ENCODE results near the gene IGSF23. TPM values are rescaled to one million over a fixed set of nuclear protein-coding genes. Genes with fewer than 3 reads are reported as not detected.
"Not testable (repeated sequence)": the region's sequence is repeated elsewhere in the genome, so short reads cannot be mapped to it uniquely, and the experiment has no call there.

The IGSF23 gene
- total RNA-seq, 2 experiments from 2014 or later = not detected

GRCh38 chr19:44608391-44608821 lies 5.0 kb upstream of the IGSF23 start:
- POLR2A ChIA-PET = no interaction called here

GRCh38 chr19:44609219-44609618 lies 4.1 kb upstream of the IGSF23 start:
- POLR2A ChIA-PET = no interaction called here
- CTCF ChIA-PET = no interaction called here

More at GRCh38 chr19:44608391-44608821, 5.0 kb upstream of the IGSF23 start:
- CTCF ChIA-PET = no interaction called here

- POLR2A ChIA-PET = not testable (repeated sequence)
- CTCF ChIA-PET = interaction anchor here (0.6 kb wide), 1 partner anchor 45 kb away, joined by 3 read pairs; no protein-coding TSS in a partner anchor
Measured at GRCh38 chr19:44610497-44610896, 2.9 kb upstream of the IGSF23 start.

- ChIA-PET POLR2A (no interaction called here), CTCF (interaction anchor here (1.2 kb wide), 1 partner anchor 45 kb away, joined by 3 read pairs; no protein-coding TSS in a partner anchor)
Measured at GRCh38 chr19:44611812-44612295, 1.5 kb upstream of the IGSF23 start.

GRCh38 chr19:44614313-44614712 lies 950 bp downstream of the IGSF23 start:
- CTCF ChIA-PET = no interaction called here
- POLR2A ChIA-PET = no interaction called here

- ChIA-PET CTCF (interaction anchor here (0.8 kb wide), 1 partner anchor 14 kb away, joined by 3 read pairs; no protein-coding TSS in a partner anchor), POLR2A (no interaction called here)
Measured at GRCh38 chr19:44615863-44616247, 2.5 kb downstream of the IGSF23 start.

GRCh38 chr19:44617110-44617880 lies 3.9 kb downstream of the IGSF23 start:
- ChIA-PET CTCF (no interaction called here), POLR2A (no interaction called here)

- ChIA-PET CTCF (no interaction called here), POLR2A (no interaction called here)
Measured at GRCh38 chr19:44618640-44619357, 5.4 kb downstream of the IGSF23 start.

- ChIA-PET CTCF (no interaction called here), POLR2A (no interaction called here)
Measured at GRCh38 chr19:44620667-44621066, 7.3 kb downstream of the IGSF23 start.

- ChIA-PET CTCF (no interaction called here), POLR2A (no interaction called here)
Measured at GRCh38 chr19:44621367-44621766, 8.0 kb downstream of the IGSF23 start.

GRCh38 chr19:44623080-44623479 lies 9.7 kb downstream of the IGSF23 start:
- ChIA-PET POLR2A (no interaction called here), CTCF (no interaction called here)

GRCh38 chr19:44623626-44624025 lies 10.3 kb downstream of the IGSF23 start:
- CTCF ChIA-PET = no interaction called here
- POLR2A ChIA-PET = no interaction called here

GRCh38 chr19:44624840-44625354 lies 11.5 kb downstream of the IGSF23 start:
- ChIA-PET POLR2A (no interaction called here), CTCF (no interaction called here)

GRCh38 chr19:44625637-44626036 lies 12.3 kb downstream of the IGSF23 start:
- POLR2A ChIA-PET, CTCF ChIA-PET: not testable (repeated sequence)

- ChIA-PET CTCF (no interaction called here), POLR2A (no interaction called here)
Measured at GRCh38 chr19:44626048-44626624, 12.8 kb downstream of the IGSF23 start.

GRCh38 chr19:44627631-44628030 lies 14.3 kb downstream of the IGSF23 start:
- CTCF ChIA-PET = interaction anchor here (0.7 kb wide), 1 partner anchor 126 kb away, joined by 3 read pairs; no protein-coding TSS in a partner anchor
- POLR2A ChIA-PET = no interaction called here

GRCh38 chr19:44628793-44629192 lies 15.4 kb downstream of the IGSF23 start:
- POLR2A ChIA-PET = no interaction called here
- CTCF ChIA-PET = no interaction called here

GRCh38 chr19:44631611-44632010 lies 18.2 kb downstream of the IGSF23 start:
- POLR2A ChIA-PET, CTCF ChIA-PET: not testable (repeated sequence)

GRCh38 chr19:44634058-44634457 lies 20.7 kb downstream of the IGSF23 start:
- POLR2A ChIA-PET, CTCF ChIA-PET: not testable (repeated sequence)

- POLR2A ChIA-PET = no interaction called here
- CTCF ChIA-PET = no interaction called here
Measured at GRCh38 chr19:44634785-44635184, 21.4 kb downstream of the IGSF23 start.
